GM20000 (cell line): ENCODE measurements around the gene SEC31A.

Source experiments
- DNase-seq: peaks from one replicate; pipeline ENCODE4 v3.0.0; 2012; ENCODE audit warnings: low spot score
- TF ChIP-seq, protein P1 (sequence below): IDR thresholded peaks from 2 replicates; pipeline ENCODE4 v1.5.1; 2012; ENCODE audit warnings: mild to moderate bottlenecking, control low read depth; ENCODE audit errors: extremely low read depth, missing control alignments

Gene SEC31A, protein sequence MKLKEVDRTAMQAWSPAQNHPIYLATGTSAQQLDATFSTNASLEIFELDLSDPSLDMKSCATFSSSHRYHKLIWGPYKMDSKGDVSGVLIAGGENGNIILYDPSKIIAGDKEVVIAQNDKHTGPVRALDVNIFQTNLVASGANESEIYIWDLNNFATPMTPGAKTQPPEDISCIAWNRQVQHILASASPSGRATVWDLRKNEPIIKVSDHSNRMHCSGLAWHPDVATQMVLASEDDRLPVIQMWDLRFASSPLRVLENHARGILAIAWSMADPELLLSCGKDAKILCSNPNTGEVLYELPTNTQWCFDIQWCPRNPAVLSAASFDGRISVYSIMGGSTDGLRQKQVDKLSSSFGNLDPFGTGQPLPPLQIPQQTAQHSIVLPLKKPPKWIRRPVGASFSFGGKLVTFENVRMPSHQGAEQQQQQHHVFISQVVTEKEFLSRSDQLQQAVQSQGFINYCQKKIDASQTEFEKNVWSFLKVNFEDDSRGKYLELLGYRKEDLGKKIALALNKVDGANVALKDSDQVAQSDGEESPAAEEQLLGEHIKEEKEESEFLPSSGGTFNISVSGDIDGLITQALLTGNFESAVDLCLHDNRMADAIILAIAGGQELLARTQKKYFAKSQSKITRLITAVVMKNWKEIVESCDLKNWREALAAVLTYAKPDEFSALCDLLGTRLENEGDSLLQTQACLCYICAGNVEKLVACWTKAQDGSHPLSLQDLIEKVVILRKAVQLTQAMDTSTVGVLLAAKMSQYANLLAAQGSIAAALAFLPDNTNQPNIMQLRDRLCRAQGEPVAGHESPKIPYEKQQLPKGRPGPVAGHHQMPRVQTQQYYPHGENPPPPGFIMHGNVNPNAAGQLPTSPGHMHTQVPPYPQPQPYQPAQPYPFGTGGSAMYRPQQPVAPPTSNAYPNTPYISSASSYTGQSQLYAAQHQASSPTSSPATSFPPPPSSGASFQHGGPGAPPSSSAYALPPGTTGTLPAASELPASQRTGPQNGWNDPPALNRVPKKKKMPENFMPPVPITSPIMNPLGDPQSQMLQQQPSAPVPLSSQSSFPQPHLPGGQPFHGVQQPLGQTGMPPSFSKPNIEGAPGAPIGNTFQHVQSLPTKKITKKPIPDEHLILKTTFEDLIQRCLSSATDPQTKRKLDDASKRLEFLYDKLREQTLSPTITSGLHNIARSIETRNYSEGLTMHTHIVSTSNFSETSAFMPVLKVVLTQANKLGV

GRCh38 chr4:82890901-82891706 is at the start of gene SEC31A:
TSS of gene SEC31A (minus strand) at chr4:82891153. CDS start at chr4:82881936, 9,217 bp downstream.
- TF ChIP-seq, protein P1, sequence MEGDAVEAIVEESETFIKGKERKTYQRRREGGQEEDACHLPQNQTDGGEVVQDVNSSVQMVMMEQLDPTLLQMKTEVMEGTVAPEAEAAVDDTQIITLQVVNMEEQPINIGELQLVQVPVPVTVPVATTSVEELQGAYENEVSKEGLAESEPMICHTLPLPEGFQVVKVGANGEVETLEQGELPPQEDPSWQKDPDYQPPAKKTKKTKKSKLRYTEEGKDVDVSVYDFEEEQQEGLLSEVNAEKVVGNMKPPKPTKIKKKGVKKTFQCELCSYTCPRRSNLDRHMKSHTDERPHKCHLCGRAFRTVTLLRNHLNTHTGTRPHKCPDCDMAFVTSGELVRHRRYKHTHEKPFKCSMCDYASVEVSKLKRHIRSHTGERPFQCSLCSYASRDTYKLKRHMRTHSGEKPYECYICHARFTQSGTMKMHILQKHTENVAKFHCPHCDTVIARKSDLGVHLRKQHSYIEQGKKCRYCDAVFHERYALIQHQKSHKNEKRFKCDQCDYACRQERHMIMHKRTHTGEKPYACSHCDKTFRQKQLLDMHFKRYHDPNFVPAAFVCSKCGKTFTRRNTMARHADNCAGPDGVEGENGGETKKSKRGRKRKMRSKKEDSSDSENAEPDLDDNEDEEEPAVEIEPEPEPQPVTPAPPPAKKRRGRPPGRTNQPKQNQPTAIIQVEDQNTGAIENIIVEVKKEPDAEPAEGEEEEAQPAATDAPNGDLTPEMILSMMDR, result peak; percentile 0
- peak; percentile 91 for DNase-seq

DNA sequence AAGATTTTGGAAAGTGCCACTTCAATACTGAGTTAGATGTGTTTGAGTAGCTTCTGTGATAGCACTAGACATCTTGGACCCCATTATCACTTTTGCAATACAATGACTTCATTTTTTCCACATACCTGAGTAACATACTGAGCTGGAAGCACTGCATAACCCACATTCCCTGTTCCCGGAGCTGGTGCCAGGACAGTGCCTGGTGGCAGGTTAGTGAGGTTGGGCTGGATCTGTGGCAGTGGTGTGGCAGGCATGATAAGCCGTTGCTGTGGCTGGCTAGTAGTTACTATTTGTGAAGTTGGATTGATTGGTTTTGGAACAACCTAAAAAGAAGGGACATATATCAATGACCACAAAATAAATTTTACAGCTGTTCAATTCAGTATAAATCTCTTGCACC is 48.5 kb upstream of the SEC31A start:
- TF ChIP-seq, protein P1, result no peak
- no peak for DNase-seq

- TF ChIP-seq, protein P1, result no peak
- DNase-seq, result no peak
Observed at GRCh38 chr4:82934441-82934840, 43.5 kb upstream of the SEC31A start.

DNA sequence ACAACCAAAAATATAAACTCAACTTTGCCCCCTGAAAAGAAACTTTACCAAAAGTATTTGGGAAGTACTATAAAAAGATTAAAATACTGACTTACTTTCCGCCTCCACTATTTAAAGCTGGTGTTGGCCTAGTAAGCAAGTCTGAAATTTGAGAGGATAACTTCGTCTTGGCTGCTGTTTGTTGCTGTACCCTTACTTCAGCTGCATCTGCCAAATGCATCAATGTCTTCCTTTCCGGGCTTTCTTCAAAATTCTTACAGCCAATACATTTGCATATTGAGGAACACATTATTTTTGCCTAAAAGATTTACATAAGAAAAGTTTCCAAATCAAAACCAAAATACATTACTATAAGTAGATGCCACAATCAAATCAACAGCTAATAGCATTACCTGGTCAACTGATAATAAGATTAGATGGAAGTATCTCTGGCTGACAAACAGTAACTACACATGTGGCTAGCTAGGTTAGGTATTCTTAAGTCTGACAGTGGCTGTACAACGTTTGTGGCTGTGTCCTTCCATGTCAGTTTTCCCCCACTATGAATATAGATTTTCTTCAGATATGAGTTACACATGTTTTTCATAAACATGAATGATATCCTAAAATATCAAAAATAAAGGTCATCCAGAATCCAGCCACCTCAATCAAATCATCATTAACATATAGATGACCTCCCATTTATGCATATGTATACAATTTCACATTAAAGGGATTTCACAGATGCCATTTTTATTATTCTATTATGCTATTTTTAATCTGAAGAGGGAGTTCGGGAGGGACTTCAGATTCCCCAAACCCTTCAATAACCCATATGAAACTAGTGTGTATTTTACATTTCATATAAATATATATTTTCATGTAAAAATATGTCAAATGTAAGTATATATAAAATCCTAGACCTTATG is 40.1 kb upstream of the SEC31A start:
- DNase-seq, result no peak
- TF ChIP-seq, protein P1, result no peak

DNA sequence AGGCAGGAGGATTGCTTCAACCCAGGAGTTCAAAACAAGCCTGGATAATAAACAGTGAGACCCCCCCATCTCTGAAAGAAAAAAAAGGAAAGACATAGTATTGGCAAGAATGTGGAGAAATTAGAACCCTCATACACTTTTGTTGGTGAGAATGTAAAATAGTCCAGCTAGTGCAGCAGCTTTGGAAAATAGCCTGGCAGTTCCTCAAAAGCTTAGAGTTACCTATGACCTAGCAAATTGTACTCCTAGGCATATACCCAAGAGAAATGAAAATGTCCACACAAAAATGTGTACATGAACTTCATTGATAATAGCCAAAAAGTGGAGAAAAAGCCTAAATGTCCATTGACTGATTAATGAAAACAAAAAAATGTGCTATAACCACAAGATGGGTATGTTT is 30.8 kb upstream of the SEC31A start:
- TF ChIP-seq, protein P1, result no peak
- DNase-seq, result no peak

GRCh38 chr4:82919386-82919785 is 28.4 kb upstream of the SEC31A start:
- no peak for DNase-seq
- TF ChIP-seq, protein P1, result no peak
